PC-3 (cell line): Measurements from ENCODE around the gene RAB14. TPM values are rescaled to one million over a fixed set of nuclear protein-coding genes. Genes with fewer than 3 reads are reported as not detected.
A peak's percentile ranks its signal among the peaks of the same experiment; 100 is the strongest.

Experiments
- ATAC-seq: fragments of 200-7000 bp; cut with Tn5 transposase; 2 replicates; pipeline ENCODE4 v1.9.1; 2020; ENCODE audit warnings: mild to moderate bottlenecking, moderate library complexity
- BruUV-seq: library from RNA; stranded (reverse); fragments of 400-500 nt; replicated peaks from 2 replicates; lab custom pipeline; 2021; lab: Mats Ljungman, UMichigan
- CTCF ChIA-PET: fragments of 300-600 bp; sonication (Branson Sonifier 250); formaldehyde crosslinking; loops from one replicate; lab custom pipeline; 2022; ENCODE audit warnings: antibody characterized with exemption; lab: Charles Lee
- POLR2A ChIA-PET: fragments of 300-600 bp; sonication (Branson Sonifier 250); formaldehyde crosslinking; loops from one replicate; lab custom pipeline; 2022; ENCODE audit warnings: antibody characterized with exemption; ENCODE audit not compliant: unreplicated experiment; lab: Charles Lee
- DNase-seq: peaks from one replicate; pipeline ENCODE4 v3.0.0-alpha.2; 2015
- H2AFZ ChIP-seq: fragments of 300-600 bp; sonication (generic); 2 replicates; pipeline ENCODE4 v1.6.0; 2016; ENCODE audit warnings: antibody characterized with exemption, low read length
- H3F3A ChIP-seq: fragments of 300-600 bp; sonication (generic); one replicate; pipeline ENCODE4 v1.6.0; 2017; ENCODE audit warnings: antibody characterized with exemption, low read length, control low read depth, mild to moderate bottlenecking; ENCODE audit not compliant: unreplicated experiment
- H3K27ac ChIP-seq: fragments of 300-600 bp; sonication (generic); 2 replicates; pipeline ENCODE4 v1.5.1; 2016; ENCODE audit warnings: mild to moderate bottlenecking, low read length
- H3K27me3 ChIP-seq: fragments of 300-600 bp; sonication (generic); 2 replicates; pipeline ENCODE4 v1.6.1; 2016; ENCODE audit warnings: low read length, mixed read lengths
- H3K36me3 ChIP-seq: fragments of 300-600 bp; sonication (generic); 2 replicates; pipeline ENCODE4 v1.6.1; 2016; ENCODE audit warnings: low read depth, mixed run types, low read length, mixed read lengths
- H3K4me1 ChIP-seq: fragments of 300-600 bp; sonication (generic); 2 replicates; pipeline ENCODE4 v1.5.1; 2016; ENCODE audit warnings: low read length; ENCODE audit not compliant: insufficient read depth
- H3K4me2 ChIP-seq: fragments of 300-600 bp; sonication (generic); 2 replicates; pipeline ENCODE4 v1.6.0; 2016; ENCODE audit warnings: low read length
- H3K4me3 ChIP-seq: fragments of 300-600 bp; sonication (generic); 2 replicates; pipeline ENCODE4 v1.5.1; 2016; ENCODE audit warnings: mild to moderate bottlenecking, low read length, mixed read lengths
- H3K79me2 ChIP-seq: fragments of 300-600 bp; sonication (generic); 2 replicates; pipeline ENCODE4 v1.6.1; 2017; ENCODE audit warnings: low read length, mixed read lengths
- H3K9ac ChIP-seq: fragments of 300-600 bp; sonication (generic); 2 replicates; pipeline ENCODE4 v1.6.0; 2016; ENCODE audit warnings: mild to moderate bottlenecking, low read length
- H3K9me2 ChIP-seq: fragments of 300-600 bp; sonication (generic); replicated peaks from 2 replicates; pipeline ENCODE4 v1.6.1; 2016; ENCODE audit warnings: mixed run types, low read length, mixed read lengths
- H3K9me3 ChIP-seq: fragments of 300-600 bp; sonication (generic); 2 replicates; pipeline ENCODE4 v1.6.1; 2016; ENCODE audit warnings: low read length, mixed read lengths
- H4K20me1 ChIP-seq: fragments of 300-600 bp; sonication (generic); 2 replicates; pipeline ENCODE4 v1.6.1; 2016; ENCODE audit warnings: low read length, mixed read lengths
- EZH2 ChIP-seq: fragments of 300-600 bp; sonication (generic); IDR thresholded peaks from one replicate; pipeline ENCODE4 v1.6.1; 2017; ENCODE audit warnings: antibody characterized with exemption, mild to moderate bottlenecking, low read length; ENCODE audit not compliant: unreplicated experiment
- EZH2phosphoT487 ChIP-seq: fragments of 300-600 bp; sonication (generic); IDR thresholded peaks from 2 replicates; pipeline ENCODE4 v1.6.1; 2018; ENCODE audit warnings: mild to moderate bottlenecking, antibody characterized with exemption, low read length, borderline replicate concordance
- intact Hi-C: fragments of 100-400 bp; cut with micrococcal nuclease; formaldehyde crosslinking; loops from 2 replicates; pipeline ENCODE4 v1.9.0; 2023
- total RNA-seq: library from RNA; depleted of rRNA; stranded (reverse); fragments of >200 nt; gene quantifications from 2 replicates; pipeline ENCODE4 v1.2.3, GENCODE V29; 2014
- TF ChIP-seq, protein P1 (sequence below): fragments of 300-600 bp; sonication (generic); conservative IDR thresholded peaks from 2 replicates; pipeline ENCODE4 v1.5.1; 2017; ENCODE audit warnings: antibody characterized with exemption, low read depth, mild to moderate bottlenecking, low read length

RAB14 gene
- total RNA-seq, 1 experiment from 2014 or later, result 13.8 TPM

DNA sequence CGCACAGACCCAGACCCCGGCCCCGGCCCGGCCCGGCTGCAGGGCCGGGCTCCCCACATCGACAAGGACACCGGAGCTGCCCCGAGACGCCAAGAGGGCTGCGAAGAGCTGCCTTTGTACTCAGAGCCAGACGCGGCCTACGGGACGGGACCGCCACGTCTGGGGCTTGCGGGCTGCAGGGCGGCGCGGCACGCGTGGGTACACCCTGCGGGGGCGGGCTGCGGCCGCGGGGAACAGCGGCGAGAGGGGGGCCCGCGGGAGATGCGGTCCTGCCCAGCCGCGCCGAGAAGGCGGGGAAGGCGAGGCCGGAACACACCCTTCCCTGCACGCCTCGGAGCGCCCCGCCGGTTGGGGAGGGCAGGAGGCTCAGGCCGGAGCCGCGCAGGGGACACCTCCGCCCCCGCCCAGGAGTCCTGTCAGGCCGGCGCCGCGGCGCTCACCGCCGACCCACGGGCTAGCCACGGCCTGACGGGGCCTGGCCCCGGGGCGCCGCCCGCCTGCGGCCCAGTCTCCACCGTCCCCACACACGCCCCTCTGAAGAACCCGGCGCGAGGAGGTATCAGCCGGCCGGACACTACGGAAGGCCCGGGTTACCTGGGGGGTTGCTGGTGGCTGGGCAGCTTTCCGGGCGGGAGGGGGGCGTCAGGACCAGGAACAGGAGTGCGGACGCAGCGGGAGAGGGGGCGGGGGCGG lies 478 bp downstream of the RAB14 start:
- ATAC-seq (peak; percentile 27), DNase-seq (no peak)
- no TSS peak for BruUV-seq
- Histone ChIP-seq H3K4me2 (peak overlapping the region; percentile 90), H3K4me1 (peaks cover 21% of the 10 kb centered on the region), H3K36me3 (no peaks in the 10 kb centered on the region), H3K79me2 (peaks cover 60% of the 10 kb centered on the region), H3K9me3 (no peaks in the 10 kb centered on the region), H3F3A (no peaks in the 10 kb centered on the region), H3K27me3 (no peaks in the 10 kb centered on the region), H3K27ac (peak overlapping the region; percentile 66), H2AFZ (peak overlapping the region; percentile 57; the same call in 1 of the 2 replicates), H3K9me2 (no peaks in the 10 kb centered on the region), H3K4me3 (peak overlapping the region; percentile 97), H4K20me1 (peaks cover 48% of the 10 kb centered on the region), H3K9ac (peak overlapping the region; percentile 96)
- intact Hi-C loops, result no loop called here
- POLR2A ChIA-PET, result interaction anchor here (1.0 kb wide), 1 partner anchor 77 kb away, joined by 4 read pairs; no protein-coding TSS in a partner anchor
- TF ChIP-seq EZH2 (no peak), EZH2phosphoT487 (no peak)
- TF ChIP-seq, protein P1, sequence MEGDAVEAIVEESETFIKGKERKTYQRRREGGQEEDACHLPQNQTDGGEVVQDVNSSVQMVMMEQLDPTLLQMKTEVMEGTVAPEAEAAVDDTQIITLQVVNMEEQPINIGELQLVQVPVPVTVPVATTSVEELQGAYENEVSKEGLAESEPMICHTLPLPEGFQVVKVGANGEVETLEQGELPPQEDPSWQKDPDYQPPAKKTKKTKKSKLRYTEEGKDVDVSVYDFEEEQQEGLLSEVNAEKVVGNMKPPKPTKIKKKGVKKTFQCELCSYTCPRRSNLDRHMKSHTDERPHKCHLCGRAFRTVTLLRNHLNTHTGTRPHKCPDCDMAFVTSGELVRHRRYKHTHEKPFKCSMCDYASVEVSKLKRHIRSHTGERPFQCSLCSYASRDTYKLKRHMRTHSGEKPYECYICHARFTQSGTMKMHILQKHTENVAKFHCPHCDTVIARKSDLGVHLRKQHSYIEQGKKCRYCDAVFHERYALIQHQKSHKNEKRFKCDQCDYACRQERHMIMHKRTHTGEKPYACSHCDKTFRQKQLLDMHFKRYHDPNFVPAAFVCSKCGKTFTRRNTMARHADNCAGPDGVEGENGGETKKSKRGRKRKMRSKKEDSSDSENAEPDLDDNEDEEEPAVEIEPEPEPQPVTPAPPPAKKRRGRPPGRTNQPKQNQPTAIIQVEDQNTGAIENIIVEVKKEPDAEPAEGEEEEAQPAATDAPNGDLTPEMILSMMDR, result no peak
- CTCF ChIA-PET, result no interaction called here

DNA sequence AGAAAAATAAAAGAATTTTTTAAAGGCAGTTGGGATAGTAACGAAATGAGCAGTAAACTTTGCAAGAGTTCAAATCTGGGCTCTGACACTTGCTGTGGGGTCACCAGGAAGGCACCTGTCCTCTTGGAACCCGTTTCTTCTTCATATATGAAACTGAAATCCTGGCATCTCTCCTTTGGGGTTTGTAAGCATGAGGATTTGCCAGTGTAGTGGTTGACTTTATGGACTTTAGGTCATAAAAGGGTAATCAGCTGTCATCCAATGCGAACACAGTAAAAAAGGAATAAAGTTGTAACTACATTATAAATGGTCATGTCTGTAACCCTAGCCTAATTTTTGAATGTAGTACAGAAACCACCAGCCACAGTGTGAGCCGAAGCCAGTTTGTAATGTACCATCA lies 1.3 kb downstream of the RAB14 start:
- no peak for DNase-seq
- POLR2A ChIA-PET, result no interaction called here
- CTCF ChIA-PET, result no interaction called here
- intact Hi-C loops, result no loop called here
- ATAC-seq, result no peak
- peak overlapping the region; percentile 90 for H3K4me2 ChIP-seq
- H3K9me2 ChIP-seq, result no peaks in the 10 kb centered on the region
- peak overlapping the region; percentile 97 for H3K4me3 ChIP-seq
- H3K79me2 ChIP-seq, result peaks cover 68% of the 10 kb centered on the region
- TF ChIP-seq, protein P1, result no peak
- TF ChIP-seq EZH2phosphoT487 (no peak), EZH2 (no peak)
- H3K4me1 ChIP-seq, result peaks cover 21% of the 10 kb centered on the region
- no peaks in the 10 kb centered on the region for H3K9me3 ChIP-seq
- peaks cover 57% of the 10 kb centered on the region for H4K20me1 ChIP-seq
- H3K9ac ChIP-seq, result peak overlapping the region; percentile 96
- H2AFZ ChIP-seq, result no peak overlapping the region
- no peaks in the 10 kb centered on the region for H3K36me3 ChIP-seq
- H3K27me3 ChIP-seq, result no peaks in the 10 kb centered on the region
- no peaks in the 10 kb centered on the region for H3F3A ChIP-seq
- TSS peak; percentile 51 for BruUV-seq
- H3K27ac ChIP-seq, result no peak overlapping the region

DNA sequence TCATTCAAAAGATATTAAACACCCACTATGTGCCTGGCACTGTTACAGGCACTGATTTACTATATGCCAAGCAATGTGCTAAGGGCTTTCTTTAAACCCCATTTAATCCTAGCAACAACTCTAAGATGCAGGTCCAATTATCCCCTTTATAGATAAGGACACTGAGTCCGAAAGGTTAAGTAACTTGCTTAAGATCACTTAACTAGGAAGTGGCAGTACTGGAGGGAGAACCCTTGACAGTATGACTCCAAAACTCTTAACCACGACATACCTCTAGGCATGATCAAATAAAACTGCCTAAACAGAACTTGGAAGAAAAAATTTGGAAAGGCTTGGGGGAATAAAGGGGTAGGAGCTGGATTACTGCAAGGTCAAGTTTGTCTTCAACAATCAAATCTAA lies 1.7 kb downstream of the RAB14 start:
- Histone ChIP-seq H3K4me2 (peak overlapping the region; percentile 90), H3K9ac (peak overlapping the region; percentile 96; the same call in 1 of the 2 replicates), H3K79me2 (peaks cover 73% of the 10 kb centered on the region), H4K20me1 (peaks cover 60% of the 10 kb centered on the region), H3K9me3 (no peaks in the 10 kb centered on the region), H3K27me3 (no peaks in the 10 kb centered on the region), H3K4me1 (peaks cover 22% of the 10 kb centered on the region), H2AFZ (no peak overlapping the region), H3K4me3 (peak overlapping the region; percentile 97), H3F3A (no peaks in the 10 kb centered on the region), H3K27ac (no peak overlapping the region), H3K9me2 (no peaks in the 10 kb centered on the region), H3K36me3 (no peaks in the 10 kb centered on the region)
- ATAC-seq (no peak), DNase-seq (peak; percentile 22)
- ChIA-PET POLR2A (no interaction called here), CTCF (interaction anchor here (0.7 kb wide), 1 partner anchor 444 kb away, joined by 3 read pairs; no protein-coding TSS in a partner anchor)
- BruUV-seq, result no TSS peak
- TF ChIP-seq EZH2 (no peak), EZH2phosphoT487 (no peak)
- TF ChIP-seq, protein P1, result no peak
- intact Hi-C loops, result loop anchor here (5.0 kb wide), 1 partner anchor 93 kb away; no protein-coding TSS in a partner anchor
